ENCODE measurements around the gene KCMF1. TPM values are rescaled to one million over a fixed set of nuclear protein-coding genes. Genes with fewer than 3 reads are reported as not detected.

KCMF1 gene
- total RNA-seq, 6 donors from 2014 or later = 6.3 to 76.6 (median 47.8) TPM

GRCh38 chr2:85022232-85022631, 51.3 kb downstream of the KCMF1 start:
- Histone ChIP-seq H3K4me1 (peaks cover 7 to 20% (median 7%) of the 10 kb centered on the region in 4 donors), H3K36me3 (peaks cover 0 to 4% (median 0%) of the 10 kb centered on the region in 4 donors), H3K27me3 (no peaks in the 10 kb centered on the region), H3K9me3 (no peaks in the 10 kb centered on the region), H3K27ac (no peak overlapping the region), H3K4me3 (no peak overlapping the region)
- TF ChIP-seq POLR2A (IDR thresholded peaks at IDR 0.05) = no peak
- TF ChIP-seq CTCF (IDR thresholded peaks at IDR 0.05) = no peak
- no peak for TF ChIP-seq EP300 (IDR thresholded peaks at IDR 0.05)
- no peak for TF ChIP-seq POLR2AphosphoS5 (IDR thresholded peaks at IDR 0.05)
- ATAC-seq (ENCODE audit: low FRiP score in 2 of 2) (no peak), DNase-seq (no peak)
- WGBS, 2 donors = 87 to 96% methylated on average over 5 of the region's 5 CpGs

GRCh38 chr2:85024372-85025047, 53.5 kb downstream of the KCMF1 start:
- Histone ChIP-seq H3K36me3 (peaks cover 0 to 22% (median 14%) of the 10 kb centered on the region in 4 donors), H3K27ac (no peak overlapping the region), H3K27me3 (no peaks in the 10 kb centered on the region), H3K9me3 (no peaks in the 10 kb centered on the region), H3K4me1 (peaks cover 0 to 10% (median 3%) of the 10 kb centered on the region in 4 donors), H3K4me3 (no peak overlapping the region)
- no peak for ATAC-seq (ENCODE audit: low FRiP score in 2 of 2)
- DNase-seq = no peak
- 91 to 93% methylated on average over 8 of the region's 8 CpGs for WGBS, 2 donors
- TF ChIP-seq POLR2A (IDR thresholded peaks at IDR 0.05) (no peak), EP300 (IDR thresholded peaks at IDR 0.05) (no peak), CTCF (IDR thresholded peaks at IDR 0.05) (no peak), POLR2AphosphoS5 (IDR thresholded peaks at IDR 0.05) (no peak)

- no peak for DNase-seq
- Histone ChIP-seq H3K27ac (no peak overlapping the region), H3K4me3 (no peak overlapping the region), H3K9me3 (no peaks in the 10 kb centered on the region), H3K36me3 (peaks cover 9 to 61% (median 27%) of the 10 kb centered on the region in 4 donors), H3K4me1 (no peaks in the 10 kb centered on the region), H3K27me3 (no peaks in the 10 kb centered on the region)
- no peak for ATAC-seq (ENCODE audit: low FRiP score in 2 of 2)
- 91 to 98% methylated on average over 5 of the region's 5 CpGs for WGBS, 2 donors
- TF ChIP-seq EP300 (IDR thresholded peaks at IDR 0.05) = no peak
- no peak for TF ChIP-seq CTCF (IDR thresholded peaks at IDR 0.05)
- no peak for TF ChIP-seq POLR2AphosphoS5 (IDR thresholded peaks at IDR 0.05)
- TF ChIP-seq POLR2A (IDR thresholded peaks at IDR 0.05) = no peak
These were observed 61.7 kb downstream of the KCMF1 start for GRCh38 chr2:85032621-85033020.

- Histone ChIP-seq H3K27me3 (no peaks in the 10 kb centered on the region), H3K4me3 (no peak overlapping the region), H3K9me3 (no peaks in the 10 kb centered on the region), H3K36me3 (peaks cover 9 to 62% (median 23%) of the 10 kb centered on the region in 4 donors), H3K4me1 (no peaks in the 10 kb centered on the region), H3K27ac (no peak overlapping the region)
- TF ChIP-seq CTCF (IDR thresholded peaks at IDR 0.05) (no peak), POLR2AphosphoS5 (IDR thresholded peaks at IDR 0.05) (no peak), EP300 (IDR thresholded peaks at IDR 0.05) (no peak), POLR2A (IDR thresholded peaks at IDR 0.05) (no peak)
- DNase-seq (no peak), ATAC-seq (ENCODE audit: low FRiP score in 2 of 2) (no peak)
- WGBS, 2 donors = 82 to 85% methylated on average over 2 of the region's 2 CpGs
These were observed 62.4 kb downstream of the KCMF1 start for GRCh38 chr2:85033388-85033787.

GRCh38 chr2:85034158-85034557, 63.2 kb downstream of the KCMF1 start:
- Histone ChIP-seq H3K36me3 (peaks cover 9 to 55% (median 17%) of the 10 kb centered on the region in 4 donors), H3K27me3 (no peaks in the 10 kb centered on the region)

More at GRCh38 chr2:85034158-85034557, 63.2 kb downstream of the KCMF1 start:
- WGBS, 2 donors = 92 to 95% methylated on average over 2 of the region's 2 CpGs
- Histone ChIP-seq H3K9me3 (no peaks in the 10 kb centered on the region), H3K4me3 (no peak overlapping the region), H3K27ac (no peak overlapping the region), H3K4me1 (no peaks in the 10 kb centered on the region)
- no peak for TF ChIP-seq POLR2AphosphoS5 (IDR thresholded peaks at IDR 0.05)
- no peak for TF ChIP-seq CTCF (IDR thresholded peaks at IDR 0.05)
- TF ChIP-seq EP300 (IDR thresholded peaks at IDR 0.05) = no peak
- TF ChIP-seq POLR2A (IDR thresholded peaks at IDR 0.05) = no peak
- ATAC-seq (ENCODE audit: low FRiP score in 2 of 2) (no peak), DNase-seq (no peak)

Measured in upper lobe of left lung (tissue), 6 donors.